HepG2 (cell line): ENCODE results near the gene MORC1. TPM values are rescaled to one million over a fixed set of nuclear protein-coding genes. Genes with fewer than 3 reads are reported as not detected.

Experiments used
- ATAC-seq: fragments of 200-7000 bp; cut with Tn5 transposase; 3 replicates; pipeline ENCODE4 v1.9.1; 2020; ENCODE audit warnings: mild to moderate bottlenecking, moderate library complexity
- BruUV-seq: library from RNA; stranded (reverse); fragments of 400-500 nt; replicated peaks from 2 replicates; lab custom pipeline; 2021; lab: Mats Ljungman, UMichigan
- CTCF ChIA-PET: fragments of 300-600 bp; formaldehyde crosslinking; extraction: SDS; loops from one replicate; lab custom pipeline; 2021; ENCODE audit warnings: low total read pairs, inconsistent platforms, low intra/inter-chr PET ratio; lab: Yijun Ruan, JAX
- POLR2A ChIA-PET: fragments of 350-600 bp; sonication (Branson Sonifier 250); formaldehyde crosslinking; loops from one replicate; lab custom pipeline; 2020; ENCODE audit warnings: antibody characterized with exemption, inconsistent platforms; lab: Yijun Ruan, JAX
- DNase-seq: peaks from one replicate; pipeline ENCODE4 v3.0.0-alpha.2; 2015; ENCODE audit warnings: low spot score
- FAIRE-seq: peaks from 3 replicates; lab custom pipeline; 2011; peaks lifted over from hg19 to GRCh38; lab: Jason Lieb, UNC
- H2AFZ ChIP-seq: one replicate; pipeline ENCODE4 v1.6.1; 2011; ENCODE audit warnings: low read length, inconsistent platforms
- H3K27ac ChIP-seq: fragments of 300-600 bp; 3 replicates; pipeline ENCODE4 v1.8.0; 2011; ENCODE audit warnings: mixed run types, mild to moderate bottlenecking, mixed read lengths, low read length, inconsistent platforms; ENCODE audit not compliant: insufficient read depth; ENCODE audit errors: extremely low read length
- H3K27me3 ChIP-seq, 2 experiments: fragments of 200-600 bp in 1 of 2; 2 replicates in 1 of 2; 3 replicates in 1 of 2; pipeline versions ENCODE4 v1.6.0 to v1.8.0; 2011; ENCODE audit warnings: low read length in 2 of 2, mild to moderate bottlenecking in 2 of 2, moderate library complexity in 2 of 2, inconsistent platforms in 1 of 2; ENCODE audit not compliant: insufficient read depth in 2 of 2, control insufficient read depth in 1 of 2
- H3K36me3 ChIP-seq, 2 experiments: fragments of 200-600 bp in 1 of 2; replicated peaks in 1 of 2; 2 replicates in 1 of 2; 3 replicates in 1 of 2; pipeline versions ENCODE4 v1.5.1 to v1.8.0; 2011; ENCODE audit warnings: low read length in 2 of 2, inconsistent platforms in 1 of 2; ENCODE audit not compliant: insufficient read depth in 2 of 2, control insufficient read depth in 1 of 2
- H3K4me1 ChIP-seq: 2 replicates; pipeline ENCODE4 v1.5.1; 2012; ENCODE audit warnings: low read length, inconsistent platforms; ENCODE audit not compliant: insufficient read depth
- H3K4me2 ChIP-seq: 2 replicates; pipeline ENCODE4 v1.6.0; 2011; ENCODE audit warnings: low read depth, low read length, inconsistent platforms
- H3K4me3 ChIP-seq, 3 experiments: fragments of 200-600 bp in 1 of 3; sonication (generic), shearing (Covaris generic) in 1 of 3; replicated peaks in 1 of 3; 2 replicates each; pipeline ENCODE4 v1.5.1; 2011 to 2016; ENCODE audit warnings: low read length in 3 of 3, inconsistent platforms in 2 of 3, low read depth in 2 of 3, mild to moderate bottlenecking in 2 of 3, control low read depth in 1 of 3, mixed read lengths in 1 of 3; ENCODE audit not compliant: insufficient read depth in 1 of 3
- H3K79me2 ChIP-seq: one replicate; pipeline ENCODE4 v1.6.1; 2011; ENCODE audit warnings: low read length, inconsistent platforms; ENCODE audit not compliant: insufficient read depth
- H3K9ac ChIP-seq: 2 replicates; pipeline ENCODE4 v1.6.0; 2011; ENCODE audit warnings: mild to moderate bottlenecking, low read depth, low read length, inconsistent platforms; ENCODE audit not compliant: insufficient read depth
- H3K9me3 ChIP-seq: 2 replicates; pipeline ENCODE4 v1.5.1; 2012; ENCODE audit warnings: mild to moderate bottlenecking, low read length
- H4K20me1 ChIP-seq: 2 replicates; pipeline ENCODE4 v1.6.0; 2011; ENCODE audit warnings: inconsistent platforms, mild to moderate bottlenecking, low read length, moderate library complexity; ENCODE audit not compliant: insufficient read depth
- CSRNP1 ChIP-seq: sonication (generic); formaldehyde crosslinking; IDR thresholded peaks from 2 replicates; pipeline ENCODE4 v1.8.1; 2023; ENCODE audit warnings: mild to moderate bottlenecking, missing genetic modification reagents
- ETS1 ChIP-seq: sonication (generic); formaldehyde crosslinking; IDR thresholded peaks from 2 replicates; pipeline ENCODE4 v1.4.0; 2020; ENCODE audit warnings: missing genetic modification reagents
- FOXJ3 ChIP-seq: sonication (generic); formaldehyde crosslinking; IDR thresholded peaks from 2 replicates; pipeline ENCODE4 v1.4.0; 2020; ENCODE audit warnings: missing genetic modification reagents, mild to moderate bottlenecking, borderline replicate concordance
- FOXK2 ChIP-seq: fragments of 450-650 bp; IDR thresholded peaks from 2 replicates; pipeline ENCODE4 v1.6.1; 2016
- GPBP1L1 ChIP-seq: sonication (generic); formaldehyde crosslinking; IDR thresholded peaks from 2 replicates; pipeline ENCODE4 v1.5.0; 2020; ENCODE audit warnings: mild to moderate bottlenecking, missing genetic modification reagents
- HBP1 ChIP-seq: IDR thresholded peaks from 2 replicates; pipeline ENCODE4 v1.6.1; 2016; ENCODE audit warnings: low read depth, control low read depth
- KDM4B ChIP-seq: sonication (generic); formaldehyde crosslinking; IDR thresholded peaks from 2 replicates; pipeline ENCODE4 v1.4.0; 2020; ENCODE audit warnings: missing genetic modification reagents
- MXI1 ChIP-seq: IDR thresholded peaks from 3 replicates; pipeline ENCODE4 v1.6.1; 2012; ENCODE audit warnings: low read depth, low read length, inconsistent platforms, borderline replicate concordance
- PHF21A ChIP-seq: sonication (generic); formaldehyde crosslinking; IDR thresholded peaks from 2 replicates; pipeline ENCODE4 v1.5.0; 2020; ENCODE audit warnings: mild to moderate bottlenecking, missing genetic modification reagents
- RFX1 ChIP-seq: fragments of 450-650 bp; IDR thresholded peaks from 2 replicates; pipeline ENCODE4 v1.6.1; 2017
- SNAPC5 ChIP-seq: sonication (generic); formaldehyde crosslinking; IDR thresholded peaks from 2 replicates; pipeline ENCODE4 v1.8.1; 2023; ENCODE audit warnings: mild to moderate bottlenecking, missing genetic modification reagents, borderline replicate concordance
- ZBTB3 ChIP-seq: sonication (generic); formaldehyde crosslinking; IDR thresholded peaks from 2 replicates; pipeline ENCODE4 v1.4.0; 2020; ENCODE audit warnings: low read depth, mild to moderate bottlenecking, moderate library complexity, missing genetic modification reagents, borderline replicate concordance
- ZBTB43 ChIP-seq: sonication (generic); formaldehyde crosslinking; conservative IDR thresholded peaks from 2 replicates; pipeline ENCODE4 v1.4.0; 2020; ENCODE audit warnings: missing genetic modification reagents
- ZFAT ChIP-seq: sonication (generic); formaldehyde crosslinking; conservative IDR thresholded peaks from 2 replicates; pipeline ENCODE4 v1.8.1; 2023; ENCODE audit warnings: missing genetic modification reagents, inconsistent platforms
- ZMYM3 ChIP-seq: sonication (generic); formaldehyde crosslinking; IDR thresholded peaks from 2 replicates; pipeline ENCODE4 v1.5.1; 2020; ENCODE audit warnings: mild to moderate bottlenecking, missing genetic modification reagents
- ZNF503 ChIP-seq: sonication (generic); formaldehyde crosslinking; IDR thresholded peaks from 2 replicates; pipeline ENCODE4 v1.4.0; 2020; ENCODE audit warnings: missing genetic modification reagents
- ZNF790 ChIP-seq: sonication (generic); formaldehyde crosslinking; IDR thresholded peaks from 2 replicates; pipeline ENCODE4 v1.8.0; 2022; ENCODE audit warnings: missing genetic modification reagents, mild to moderate bottlenecking, borderline replicate concordance
- WGBS: methylation state at CpG from one replicate; pipeline ENCODE4 v1.1.6; 2017; ENCODE audit warnings: low lambda C conversion rate; 5-methylcytosine and 5-hydroxymethylcytosine counted together
- in situ Hi-C: cut with HindIII; loops from 2 replicates; pipeline ENCODE4 v1.10.0; 2017; ENCODE audit warnings: low pct_unique_long_range_greater_than_20kb; ENCODE audit not compliant: extremely low pct_ligation_motif_present
- intact Hi-C: fragments of 100-400 bp; cut with micrococcal nuclease; formaldehyde crosslinking; loops from one replicate; pipeline ENCODE4 v1.10.0; 2022; ENCODE audit not compliant: unreplicated experiment
- polyA plus RNA-seq, 8 experiments: library from polyadenylated mRNA; depleted of rRNA in 3 of 8; stranded (reverse) in 7 of 8; unstranded in 1 of 8; fragments of >200 nt; fragmentation: Illumina TruSeq in 4 of 8; extraction: Trizol in 4 of 8; gene quantifications; 2 replicates each; pipeline versions ENCODE4 v1.2.1 to v1.2.3, GENCODE V29; 2011 to 2016; ENCODE audit warnings: low read depth in 4 of 8, missing spikeins in 1 of 8, mixed read lengths in 1 of 8; ENCODE audit not compliant: insufficient read depth in 1 of 8
- total RNA-seq, 5 experiments: library from RNA; depleted of rRNA; stranded (reverse); fragments of >200 nt; fragmentation: Illumina TruSeq; extraction: Trizol; gene quantifications; 2 replicates each; pipeline ENCODE4 v1.2.3, GENCODE V29; 2016; ENCODE audit warnings: low read depth in 1 of 5

MORC1 gene
- total and polyA plus RNA-seq, 2 of the 13 experiments (the other 11 are each of a cell fraction or from before 2014, with no cell fraction given) = not detected

GRCh38 chr3:108918866-108919265 lies 199.1 kb downstream of the MORC1 start:
- ATAC-seq = no peak
- H3K9ac ChIP-seq = no peak overlapping the region
- intact Hi-C loops (no loop called here), in situ Hi-C loops (loop anchor here (5.0 to 10.0 kb wide), 2 partner anchors 247 to 424 kb away; no protein-coding TSS in a partner anchor)
- no peak for FAIRE-seq
- no peaks in the 10 kb centered on the region for H3K9me3 ChIP-seq
- DNase-seq = no peak
- no peak overlapping the region for H3K4me3 ChIP-seq
- no peaks in the 10 kb centered on the region for H3K36me3 ChIP-seq
- no peaks in the 10 kb centered on the region for H3K4me1 ChIP-seq
- no peak overlapping the region for H3K27ac ChIP-seq
- CTCF ChIA-PET = no interaction called here
- H3K4me2 ChIP-seq = no peak overlapping the region
- no peaks in the 10 kb centered on the region for H4K20me1 ChIP-seq
- BruUV-seq = no TSS peak
- 3% methylated on average over 3 of the region's 3 CpGs for WGBS
- no peaks in the 10 kb centered on the region for H3K79me2 ChIP-seq
- no peak overlapping the region for H2AFZ ChIP-seq
- POLR2A ChIA-PET = no interaction called here
- no peaks in the 10 kb centered on the region for H3K27me3 ChIP-seq
- TF ChIP-seq FOXK2 (no peak), FOXJ3 (CRISPR knock-in tag) (no peak), GPBP1L1 (CRISPR knock-in tag) (no peak), PHF21A (CRISPR knock-in tag) (no peak), ZFAT (CRISPR knock-in tag) (no peak), ZNF503 (CRISPR knock-in tag) (no peak), HBP1 (no peak), SNAPC5 (CRISPR knock-in tag) (no peak), CSRNP1 (CRISPR knock-in tag) (no peak), RFX1 (no peak), ZBTB3 (no peak), ZNF790 (CRISPR knock-in tag) (no peak), ZMYM3 (CRISPR knock-in tag) (no peak), KDM4B (no peak), ZBTB43 (CRISPR knock-in tag) (no peak), ETS1 (CRISPR knock-in tag) (no peak), MXI1 (no peak)
